Naive thymus-derived CD8-positive, alpha-beta T cell (primary cell): ENCODE measurements around the gene SPAST. TPM values are rescaled to one million over a fixed set of nuclear protein-coding genes. Genes with fewer than 3 reads are reported as not detected.

Source experiments
- ATAC-seq, 2 donors: fragments of 150-1000 bp; cut with Tn5 transposase in 1 of 2; sonication (Bioruptor Pico), chemical (Tn5 transposase) in 1 of 2; 1 replicate in 1 of 2; 2 replicates in 1 of 2; pipeline ENCODE4 v1.10.0; 2021; ENCODE audit warnings: mild to moderate bottlenecking in 2 of 2, moderate library complexity in 2 of 2
- POLR2A ChIA-PET: fragments of 350-600 bp; sonication (Branson Sonifier 250); formaldehyde crosslinking; loops from one replicate; lab custom pipeline; 2021; ENCODE audit warnings: antibody characterized with exemption; lab: Charles Lee
- DNase-seq, 10 donors: peaks; one replicate each; pipeline versions ENCODE4 v3.0.0 to v3.0.0-alpha.2; 2020 to 2022
- H3K27ac Mint-ChIP-seq, 10 donors: one replicate each; pipeline ENCODE4 v1.8.0; 2020 to 2022; ENCODE audit warnings: mild to moderate bottlenecking in 10 of 10, mixed read lengths in 10 of 10, moderate library complexity in 4 of 10, inconsistent platforms in 1 of 10
- H3K27me3 Mint-ChIP-seq, 5 donors: one replicate each; pipeline ENCODE4 v1.8.0; 2021 to 2022; ENCODE audit warnings: mixed read lengths in 5 of 5
- H3K36me3 Mint-ChIP-seq, 3 donors: one replicate each; pipeline ENCODE4 v1.8.0; 2020 to 2022; ENCODE audit warnings: mixed read lengths in 3 of 3, mild to moderate bottlenecking in 2 of 3, inconsistent platforms in 1 of 3
- H3K4me1 Mint-ChIP-seq, 4 donors: one replicate each; pipeline ENCODE4 v1.8.0; 2021 to 2022; ENCODE audit warnings: mixed read lengths in 4 of 4
- H3K4me3 Mint-ChIP-seq, 10 donors: one replicate each; pipeline ENCODE4 v1.8.0; 2020 to 2022; ENCODE audit warnings: mild to moderate bottlenecking in 10 of 10, mixed read lengths in 10 of 10, moderate library complexity in 6 of 10, inconsistent platforms in 1 of 10
- H3K9me3 Mint-ChIP-seq, 9 donors: one replicate each; pipeline ENCODE4 v1.8.0; 2020 to 2022; ENCODE audit warnings: mixed read lengths in 9 of 9, mild to moderate bottlenecking in 3 of 9, inconsistent platforms in 1 of 9, moderate library complexity in 1 of 9
- polyA plus RNA-seq, 3 donors: library from polyadenylated mRNA; unstranded; fragments of 300-500 nt; fragmentation: Illumina TruSeq; gene quantifications; one replicate each; pipeline ENCODE4 v1.2.3, GENCODE V29; 2021
- total RNA-seq, 8 experiments: library from RNA in 2 of 8; stranded (reverse) in 2 of 8; gene quantifications; one replicate each; pipeline ENCODE4 v1.2.3 and lab custom pipeline; 2021 to 2026

Gene SPAST
- total and polyA plus RNA-seq, 5 experiments from 2014 or later = 6.8 to 24.9 (median 9.7) TPM

DNA sequence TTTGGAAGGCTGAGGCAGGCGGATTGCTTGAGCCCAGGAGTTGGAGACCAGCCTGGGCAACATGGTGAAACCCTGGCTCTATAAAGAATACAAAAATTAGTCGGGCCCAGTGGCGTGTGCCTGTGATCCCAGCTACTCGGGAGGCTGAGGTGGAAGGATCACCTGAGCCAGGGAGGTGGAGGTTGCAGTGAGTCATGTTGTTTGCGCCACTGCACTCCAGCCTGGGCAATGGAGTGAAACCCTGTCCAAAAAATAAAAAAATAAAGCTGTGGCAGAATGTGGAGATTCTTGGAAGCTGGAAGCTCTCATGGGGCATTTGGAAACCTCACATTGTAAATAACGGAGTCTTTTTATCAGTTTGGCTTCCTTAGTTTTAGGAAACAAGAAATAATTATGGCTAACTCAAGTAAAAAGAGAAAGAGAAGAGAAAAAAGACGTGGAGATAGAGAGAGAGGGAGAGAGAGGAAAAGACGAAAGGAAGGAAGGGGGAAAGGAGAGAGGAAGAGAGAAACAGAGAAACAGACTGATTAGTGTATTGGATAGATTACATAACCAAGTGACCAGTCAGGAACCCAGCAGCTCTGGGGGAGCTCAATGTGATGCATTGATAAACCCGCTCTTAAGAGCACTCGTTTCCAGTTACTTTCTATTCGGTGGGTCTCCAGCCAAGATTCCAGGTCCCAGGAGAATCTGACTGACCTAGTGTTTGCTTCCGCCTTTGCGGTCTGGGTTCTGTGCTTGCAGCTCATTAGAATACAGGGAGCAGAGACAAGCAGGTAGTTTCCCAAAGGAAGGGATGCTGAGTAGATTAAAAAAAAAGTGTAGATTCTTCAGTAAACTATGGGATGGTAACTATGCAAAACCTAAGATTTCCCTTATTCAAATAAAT is 1.1 kb upstream of the SPAST start:
- ATAC-seq (no peak), DNase-seq (peak in 2 of 10 donors; percentile 3 to 7)
- Mint-ChIP-seq H3K36me3 (peaks cover 0 to 11% (median 0%) of the 10 kb centered on the region in 3 donors), H3K27me3 (no peaks in the 10 kb centered on the region), H3K4me1 (peaks cover 14 to 43% (median 30%) of the 10 kb centered on the region in 4 donors), H3K9me3 (peaks cover 0 to 1% (median 0%) of the 10 kb centered on the region in 9 donors), H3K4me3 (peak overlapping the region; percentile 93 to 100 (median 98)), H3K27ac (peak overlapping the region in 8 of 10 donors; percentile 83 to 97 (median 96))
- POLR2A ChIA-PET = interaction anchor here (0.6 to 4.9 kb wide), 6 partner anchors 20 to 54 kb away, joined by 3 to 73 read pairs (median 13); partner anchors contain the start of genes DPY30 and MEMO1

GRCh38 chr2:32064021-32064601 is 755 bp downstream of the SPAST start:
- ATAC-seq (peak; percentile 1 to 3), DNase-seq (peak in 3 of 10 donors; percentile 2 to 35 (median 3))
- no peaks in the 10 kb centered on the region for H3K27me3 Mint-ChIP-seq
- peaks cover 15 to 49% (median 34%) of the 10 kb centered on the region in 4 donors for H3K4me1 Mint-ChIP-seq
- POLR2A ChIA-PET = interaction anchor here (0.6 to 4.9 kb wide), 17 partner anchors 8 to 1522 kb away, joined by 3 to 73 read pairs (median 3); partner anchors contain the start of genes DPY30, MEMO1 and SLC30A6
- H3K4me3 Mint-ChIP-seq = peak overlapping the region; percentile 93 to 100 (median 98)
- H3K9me3 Mint-ChIP-seq = peaks cover 0 to 1% (median 0%) of the 10 kb centered on the region in 9 donors
- H3K36me3 Mint-ChIP-seq = peaks cover 0 to 15% (median 3%) of the 10 kb centered on the region in 3 donors
- H3K27ac Mint-ChIP-seq = peak overlapping the region in 9 of 10 donors; percentile 86 to 97 (median 96)

- POLR2A ChIA-PET = interaction anchor here (1.1 to 4.9 kb wide), 6 partner anchors 8 to 101 kb away, joined by 3 to 73 read pairs (median 12); partner anchors contain the start of genes DPY30, MEMO1 and SLC30A6
- no peak for DNase-seq
- peak overlapping the region in 9 of 10 donors; percentile 21 to 96 (median 83) for H3K27ac Mint-ChIP-seq
- no peak for ATAC-seq
- no peaks in the 10 kb centered on the region for H3K27me3 Mint-ChIP-seq
- H3K9me3 Mint-ChIP-seq = peaks cover 0 to 1% (median 0%) of the 10 kb centered on the region in 9 donors
- H3K4me3 Mint-ChIP-seq = peak overlapping the region; percentile 93 to 100 (median 98)
- H3K36me3 Mint-ChIP-seq = peaks cover 0 to 17% (median 3%) of the 10 kb centered on the region in 3 donors
- peaks cover 15 to 52% (median 36%) of the 10 kb centered on the region in 4 donors for H3K4me1 Mint-ChIP-seq
Observed at GRCh38 chr2:32064713-32065112, 1.4 kb downstream of the SPAST start.

- Mint-ChIP-seq H3K27ac (no peak overlapping the region), H3K4me1 (peaks cover 21 to 61% (median 46%) of the 10 kb centered on the region in 4 donors), H3K4me3 (peak overlapping the region in 4 of 10 donors; percentile 18 to 58 (median 52)), H3K9me3 (no peaks in the 10 kb centered on the region), H3K27me3 (no peaks in the 10 kb centered on the region), H3K36me3 (peaks cover 0 to 34% (median 4%) of the 10 kb centered on the region in 3 donors)
- ATAC-seq (no peak), DNase-seq (no peak)
- POLR2A ChIA-PET = interaction anchor here (0.6 kb wide), 1 partner anchor 29 kb away, joined by 3 read pairs; no protein-coding TSS in a partner anchor
Observed at GRCh38 chr2:32067549-32067948, 4.2 kb downstream of the SPAST start.

GRCh38 chr2:32074134-32074506 is 10.8 kb downstream of the SPAST start:
- peak overlapping the region in 4 of 10 donors; percentile 2 to 23 (median 10) for H3K27ac Mint-ChIP-seq

DNA sequence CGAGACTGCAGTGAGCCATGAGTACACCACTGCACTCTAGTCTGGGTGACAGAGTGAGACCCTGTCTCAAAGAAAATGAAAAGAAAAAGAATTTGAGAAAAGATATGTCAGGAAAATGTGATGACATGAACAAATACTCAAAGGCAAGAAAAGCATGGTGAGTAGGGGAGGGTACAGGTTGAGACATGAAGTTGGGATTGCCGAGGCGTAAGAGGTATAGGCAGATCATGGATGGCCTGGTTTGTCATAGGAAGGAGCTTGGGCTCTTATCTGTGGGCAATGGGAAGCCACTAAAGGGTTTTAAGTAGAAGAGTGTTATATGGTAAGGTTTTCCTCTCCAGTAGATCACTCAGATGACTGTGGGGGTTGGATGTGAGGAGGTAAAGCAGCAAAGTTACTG is 32.3 kb downstream of the SPAST start:
- Mint-ChIP-seq H3K4me1 (peaks cover 0 to 9% (median 4%) of the 10 kb centered on the region in 4 donors), H3K36me3 (peaks cover 4 to 38% (median 18%) of the 10 kb centered on the region in 3 donors), H3K4me3 (no peak overlapping the region), H3K9me3 (no peaks in the 10 kb centered on the region), H3K27me3 (no peaks in the 10 kb centered on the region), H3K27ac (peak overlapping the region in 7 of 10 donors; percentile 9 to 80 (median 31))
- ATAC-seq (no peak), DNase-seq (no peak)
- POLR2A ChIA-PET = no interaction called here

More at GRCh38 chr2:32074134-32074506, 10.8 kb downstream of the SPAST start:
- H3K27me3 Mint-ChIP-seq = no peaks in the 10 kb centered on the region
- ATAC-seq (no peak), DNase-seq (no peak)
- H3K4me3 Mint-ChIP-seq = no peak overlapping the region
- peaks cover 22 to 40% (median 32%) of the 10 kb centered on the region in 4 donors for H3K4me1 Mint-ChIP-seq
- H3K36me3 Mint-ChIP-seq = peaks cover 0 to 54% (median 6%) of the 10 kb centered on the region in 3 donors
- H3K9me3 Mint-ChIP-seq = no peaks in the 10 kb centered on the region
- POLR2A ChIA-PET = no interaction called here

DNA sequence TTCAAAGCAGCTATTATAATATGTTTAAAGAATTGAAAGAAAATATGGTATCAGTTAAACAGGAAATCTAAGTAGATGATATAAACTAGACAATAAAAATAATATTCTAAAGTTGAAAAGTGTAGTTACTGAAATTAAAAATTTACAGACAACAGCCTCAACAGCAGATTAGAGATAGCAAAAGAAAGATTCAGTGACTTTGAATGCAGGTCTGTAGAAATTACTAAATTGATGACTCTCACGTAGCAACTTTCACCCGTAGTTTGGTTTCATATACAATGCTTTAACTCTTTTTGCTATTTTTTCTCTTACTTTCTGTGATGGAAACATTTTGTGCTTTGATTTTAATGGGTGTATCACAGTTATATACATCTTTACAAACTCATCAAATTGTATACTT is 44.8 kb downstream of the SPAST start:
- peaks cover 16 to 67% (median 44%) of the 10 kb centered on the region in 3 donors for H3K36me3 Mint-ChIP-seq
- H3K27ac Mint-ChIP-seq = no peak overlapping the region
- H3K4me3 Mint-ChIP-seq = no peak overlapping the region
- H3K4me1 Mint-ChIP-seq = peaks cover 7 to 13% (median 10%) of the 10 kb centered on the region in 4 donors
- ATAC-seq (no peak), DNase-seq (no peak)
- H3K9me3 Mint-ChIP-seq = peaks cover 0 to 10% (median 2%) of the 10 kb centered on the region in 9 donors
- POLR2A ChIA-PET = no interaction called here
- no peaks in the 10 kb centered on the region for H3K27me3 Mint-ChIP-seq

GRCh38 chr2:32118055-32118454 is 54.7 kb downstream of the SPAST start:
- Mint-ChIP-seq H3K4me3 (no peak overlapping the region), H3K36me3 (peaks cover 0 to 67% (median 16%) of the 10 kb centered on the region in 3 donors), H3K9me3 (no peaks in the 10 kb centered on the region), H3K27me3 (no peaks in the 10 kb centered on the region), H3K27ac (no peak overlapping the region), H3K4me1 (peaks cover 0 to 3% (median 1%) of the 10 kb centered on the region in 4 donors)
- ATAC-seq (no peak), DNase-seq (no peak)
- POLR2A ChIA-PET = no interaction called here

GRCh38 chr2:32119161-32119560 is 55.8 kb downstream of the SPAST start:
- H3K36me3 Mint-ChIP-seq = peaks cover 0 to 70% (median 19%) of the 10 kb centered on the region in 3 donors
- peaks cover 0 to 3% (median 1%) of the 10 kb centered on the region in 4 donors for H3K4me1 Mint-ChIP-seq
- H3K9me3 Mint-ChIP-seq = no peaks in the 10 kb centered on the region
- DNase-seq = no peak
- H3K27me3 Mint-ChIP-seq = no peaks in the 10 kb centered on the region
- peak overlapping the region in 1 of 10 donors; percentile 19 for H3K27ac Mint-ChIP-seq
- POLR2A ChIA-PET = interaction anchor here (0.6 kb wide), 1 partner anchor 452 kb away, joined by 5 read pairs; no protein-coding TSS in a partner anchor
- no peak for ATAC-seq
- H3K4me3 Mint-ChIP-seq = no peak overlapping the region

DNA sequence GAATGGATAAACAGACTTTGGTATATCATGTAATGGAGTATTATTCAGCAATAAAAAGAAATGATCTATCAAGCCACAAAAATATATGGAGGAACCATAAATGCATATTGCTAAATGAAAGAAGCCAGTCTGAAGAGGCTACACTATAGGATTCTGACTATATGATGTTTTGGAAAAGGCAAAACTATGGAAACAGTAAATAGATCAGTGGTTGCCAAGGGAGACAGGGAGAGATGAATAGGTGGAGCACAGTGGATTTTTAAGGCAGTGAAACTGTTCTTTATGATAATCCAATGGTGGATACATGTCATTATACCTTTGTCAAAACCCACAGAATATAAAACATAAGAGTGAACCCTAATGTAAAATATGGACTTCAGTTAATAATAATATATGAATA is 61.3 kb downstream of the SPAST start:
- DNase-seq (no peak), ATAC-seq (no peak)
- Mint-ChIP-seq H3K36me3 (peaks cover 10 to 79% (median 40%) of the 10 kb centered on the region in 3 donors), H3K27ac (no peak overlapping the region), H3K4me1 (peaks cover 0 to 5% (median 1%) of the 10 kb centered on the region in 4 donors), H3K27me3 (no peaks in the 10 kb centered on the region), H3K4me3 (no peak overlapping the region), H3K9me3 (no peaks in the 10 kb centered on the region)
- POLR2A ChIA-PET = no interaction called here

- Mint-ChIP-seq H3K4me1 (peaks cover 0 to 2% (median 0%) of the 10 kb centered on the region in 4 donors), H3K27ac (peak overlapping the region in 1 of 10 donors; percentile 17), H3K4me3 (no peak overlapping the region), H3K27me3 (no peaks in the 10 kb centered on the region), H3K9me3 (no peaks in the 10 kb centered on the region), H3K36me3 (peaks cover 10 to 76% (median 32%) of the 10 kb centered on the region in 3 donors)
- POLR2A ChIA-PET = no interaction called here
- no peak for ATAC-seq
- no peak for DNase-seq
Observed at GRCh38 chr2:32128636-32129035, 65.3 kb downstream of the SPAST start.

GRCh38 chr2:32129086-32129485 is 65.7 kb downstream of the SPAST start:
- Mint-ChIP-seq H3K36me3 (peaks cover 10 to 71% (median 28%) of the 10 kb centered on the region in 3 donors), H3K27ac (peak overlapping the region in 1 of 10 donors; percentile 16), H3K4me1 (peaks cover 0 to 2% (median 0%) of the 10 kb centered on the region in 4 donors), H3K4me3 (no peak overlapping the region), H3K27me3 (no peaks in the 10 kb centered on the region), H3K9me3 (no peaks in the 10 kb centered on the region)
- ATAC-seq (no peak), DNase-seq (no peak)
- POLR2A ChIA-PET = no interaction called here
